HL-60 (cell line): Measurements from ENCODE around the gene MUSK.

Experiments
- DNase-seq, 2 experiments: peaks; one replicate each; pipeline ENCODE4 v3.0.0-alpha.2; 2010 to 2020; ENCODE audit warnings: low read depth in 1 of 2, low spot score in 1 of 2
- H3K27ac ChIP-seq: fragments of 250-450 bp; sonication (Bioruptor Pico); replicated peaks from 2 replicates; pipeline ENCODE4 v1.5.1; 2020; ENCODE audit warnings: mild to moderate bottlenecking, moderate library complexity
- H3K27me3 ChIP-seq: fragments of 250-450 bp; sonication (Bioruptor Pico); 2 replicates; pipeline ENCODE4 v1.5.1; 2021; ENCODE audit warnings: mild to moderate bottlenecking, moderate library complexity; ENCODE audit not compliant: insufficient read depth, poor library complexity, severe bottlenecking
- H3K4me3 ChIP-seq: replicated peaks from 2 replicates; pipeline ENCODE4 v1.5.1; 2011; ENCODE audit warnings: mild to moderate bottlenecking, control low read depth, low read length; ENCODE audit not compliant: insufficient read depth
- CTCF ChIP-seq: IDR thresholded peaks from one replicate; pipeline ENCODE4 v1.5.1; 2011; ENCODE audit warnings: low read length, control low read depth, inconsistent platforms; ENCODE audit not compliant: insufficient read depth
- GABPA ChIP-seq: IDR thresholded peaks from 2 replicates; pipeline ENCODE4 v1.6.1; 2012; ENCODE audit warnings: low read depth
- POLR2AphosphoS5 ChIP-seq: IDR thresholded peaks from 2 replicates; pipeline ENCODE4 v1.6.1; 2012; ENCODE audit warnings: low read depth
- REST ChIP-seq: IDR thresholded peaks from 2 replicates; pipeline ENCODE4 v1.6.1; 2012; ENCODE audit warnings: low read depth; ENCODE audit not compliant: insufficient replicate concordance
- SPI1 ChIP-seq: IDR thresholded peaks from 2 replicates; pipeline ENCODE4 v1.6.1; 2012; ENCODE audit warnings: low read depth, mild to moderate bottlenecking, borderline replicate concordance

The MUSK gene

GRCh38 chr9:110762783-110763182 is 94.2 kb downstream of the MUSK start:
- no peak overlapping the region for H3K27ac ChIP-seq
- no peak for DNase-seq
- TF ChIP-seq GABPA (no peak), CTCF (no peak), REST (no peak), POLR2AphosphoS5 (no peak), SPI1 (no peak)

GRCh38 chr9:110763568-110763967 is 95.0 kb downstream of the MUSK start:
- H3K4me3 ChIP-seq: no peak overlapping the region
- H3K27ac ChIP-seq: no peak overlapping the region
- DNase-seq: no peak
- TF ChIP-seq SPI1: no peak
- no peak for TF ChIP-seq REST
- no peak for TF ChIP-seq CTCF
- no peak for TF ChIP-seq GABPA
- TF ChIP-seq POLR2AphosphoS5: no peak
- no peaks in the 10 kb centered on the region for H3K27me3 ChIP-seq

More at GRCh38 chr9:110762783-110763182, 94.2 kb downstream of the MUSK start:
- H3K27me3 ChIP-seq: no peaks in the 10 kb centered on the region
- no peak overlapping the region for H3K4me3 ChIP-seq

GRCh38 chr9:110764006-110764405 is 95.4 kb downstream of the MUSK start:
- no peak overlapping the region for H3K27ac ChIP-seq
- H3K4me3 ChIP-seq: no peak overlapping the region
- DNase-seq: no peak
- H3K27me3 ChIP-seq: no peaks in the 10 kb centered on the region
- no peak for TF ChIP-seq REST
- no peak for TF ChIP-seq CTCF
- TF ChIP-seq GABPA: no peak
- TF ChIP-seq POLR2AphosphoS5: no peak
- TF ChIP-seq SPI1: no peak
